Duodenal mucosa (tissue), 2 donors: ENCODE data around the gene CTBP2.
A peak's percentile ranks its signal among the peaks of the same experiment; 100 is the strongest.

Experiments used
- H3K27ac ChIP-seq: one replicate; pipeline ENCODE4 v1.7.0; 2013; ENCODE audit warnings: low read depth, low read length
- H3K27me3 ChIP-seq, 2 donors: one replicate each; pipeline ENCODE4 v1.7.0; 2013; ENCODE audit warnings: low read length in 2 of 2, control low read depth in 1 of 2; ENCODE audit not compliant: insufficient read depth in 2 of 2, control insufficient read depth in 1 of 2
- H3K36me3 ChIP-seq, 2 donors: one replicate each; pipeline ENCODE4 v1.7.0; 2013; ENCODE audit warnings: low read length in 2 of 2, control low read depth in 1 of 2; ENCODE audit not compliant: insufficient read depth in 2 of 2, control insufficient read depth in 1 of 2
- H3K4me1 ChIP-seq, 2 donors: one replicate each; pipeline ENCODE4 v1.7.0; 2013; ENCODE audit warnings: low read length in 2 of 2, control low read depth in 1 of 2; ENCODE audit not compliant: insufficient read depth in 2 of 2, control insufficient read depth in 1 of 2
- H3K4me3 ChIP-seq, 2 donors: one replicate each; pipeline ENCODE4 v1.7.0; 2013; ENCODE audit warnings: low read length in 2 of 2, low read depth in 1 of 2
- H3K9ac ChIP-seq, 2 donors: one replicate each; pipeline ENCODE4 v1.7.0; 2013; ENCODE audit warnings: low read length in 2 of 2, low read depth in 1 of 2
- H3K9me3 ChIP-seq, 2 donors: one replicate each; pipeline ENCODE4 v1.7.0; 2013; ENCODE audit warnings: low read length in 2 of 2, control low read depth in 1 of 2; ENCODE audit not compliant: control insufficient read depth in 1 of 2

Gene CTBP2

DNA sequence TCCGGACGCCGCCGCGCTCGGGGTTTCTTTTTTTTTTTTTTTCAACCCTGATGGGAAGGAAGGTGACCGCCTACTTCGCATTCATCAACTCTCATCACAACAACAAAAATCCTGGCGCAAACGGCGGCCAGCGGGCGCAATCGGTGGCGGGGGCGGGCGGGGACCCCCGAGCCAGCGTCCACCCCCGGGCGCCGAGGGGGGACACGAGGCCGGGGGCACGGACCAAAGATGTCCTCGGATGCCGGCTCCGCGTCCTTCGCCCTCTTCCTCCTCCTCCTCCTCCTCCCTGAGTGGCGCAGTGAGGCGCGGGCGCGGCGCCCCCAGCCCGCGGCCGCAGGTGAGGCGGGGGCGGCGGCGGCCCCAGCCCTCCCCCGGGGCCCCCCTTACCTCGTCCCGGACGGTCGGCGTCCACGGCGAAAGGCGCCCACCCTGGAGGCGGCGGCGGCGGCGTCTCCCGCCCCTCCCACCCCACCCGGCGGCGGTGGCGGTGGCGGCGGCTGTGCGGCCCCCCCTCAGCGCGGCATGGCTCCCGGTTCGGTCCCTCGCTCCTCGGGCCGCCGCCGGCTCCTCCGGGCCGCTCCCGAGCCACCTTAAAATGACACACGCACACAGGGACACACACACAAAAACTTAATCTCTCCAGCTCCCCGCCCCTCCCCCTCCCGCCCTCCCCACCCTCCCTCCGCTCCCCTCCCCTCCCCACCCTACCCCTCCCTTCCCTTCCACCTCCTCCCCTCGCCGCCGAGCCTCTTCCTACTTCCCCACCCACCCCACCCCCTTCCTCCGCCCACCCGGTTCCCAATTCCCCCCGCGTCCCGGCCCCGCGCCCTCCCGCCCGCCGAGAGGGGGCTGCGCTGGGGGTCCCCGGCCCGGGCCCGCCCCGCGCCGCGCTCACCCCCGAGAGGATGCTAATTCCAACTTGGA lies at the start of gene CTBP2:
Gene CTBP2 (minus strand): TSS at position 632 of the 924 bp plus-strand sequence.
- Histone ChIP-seq H3K9ac (peak within 1 kb of the TSS; percentile 54 to 61), H3K4me1 (peaks cover 12 to 20% of the 10 kb centered on the region in 2 donors), H3K9me3 (no peaks in the 10 kb centered on the region), H3K27ac (peak within 1 kb of the TSS; percentile 88), H3K36me3 (no peaks in the 10 kb centered on the region), H3K27me3 (no peaks in the 10 kb centered on the region), H3K4me3 (peak within 1 kb of the TSS; percentile 63 to 75)

DNA sequence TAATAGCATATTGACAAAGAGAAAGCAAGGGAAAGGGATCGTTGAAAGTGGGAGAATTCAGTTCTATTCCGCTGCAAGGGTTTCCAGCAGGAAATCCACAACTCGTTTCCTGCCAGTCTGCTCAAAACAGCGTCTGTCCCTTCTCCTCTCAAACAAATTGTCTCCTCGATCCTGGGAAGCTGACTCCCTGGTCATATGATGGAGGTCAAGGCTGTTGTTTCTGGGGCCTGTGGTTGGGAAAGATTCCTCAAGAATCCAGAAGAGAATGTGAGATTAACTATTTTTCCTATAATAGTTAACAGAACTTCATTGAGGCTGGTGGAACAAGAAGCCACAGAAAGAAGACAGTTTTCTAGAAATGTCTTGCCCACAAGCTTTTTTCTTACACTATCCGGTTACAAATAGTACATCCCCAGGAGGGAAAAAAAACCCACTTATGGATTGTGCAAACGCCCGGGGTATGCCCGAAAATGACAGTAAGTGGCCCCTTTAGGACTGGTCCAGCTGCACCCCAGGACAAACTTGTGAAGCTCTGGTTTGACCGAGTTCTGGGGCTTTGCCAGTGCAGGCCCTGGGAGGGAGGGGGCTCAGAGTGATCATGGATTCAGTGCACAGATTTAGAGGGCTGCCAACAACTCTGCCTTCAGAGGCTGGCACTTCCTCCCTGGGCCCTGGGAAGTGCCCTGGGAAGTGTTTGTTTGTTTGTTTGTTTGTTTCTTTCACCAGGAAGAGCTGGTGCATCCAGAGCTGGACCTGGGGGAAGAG lies 49.4 kb upstream of the CTBP2 start:
- H3K27me3 ChIP-seq = no peaks in the 10 kb centered on the region
- H3K27ac ChIP-seq = no peak overlapping the region
- H3K9ac ChIP-seq = no peak overlapping the region
- H3K4me3 ChIP-seq = no peak overlapping the region
- H3K9me3 ChIP-seq = no peaks in the 10 kb centered on the region
- H3K36me3 ChIP-seq = no peaks in the 10 kb centered on the region
- H3K4me1 ChIP-seq = peaks cover 3 to 8% of the 10 kb centered on the region in 2 donors

DNA sequence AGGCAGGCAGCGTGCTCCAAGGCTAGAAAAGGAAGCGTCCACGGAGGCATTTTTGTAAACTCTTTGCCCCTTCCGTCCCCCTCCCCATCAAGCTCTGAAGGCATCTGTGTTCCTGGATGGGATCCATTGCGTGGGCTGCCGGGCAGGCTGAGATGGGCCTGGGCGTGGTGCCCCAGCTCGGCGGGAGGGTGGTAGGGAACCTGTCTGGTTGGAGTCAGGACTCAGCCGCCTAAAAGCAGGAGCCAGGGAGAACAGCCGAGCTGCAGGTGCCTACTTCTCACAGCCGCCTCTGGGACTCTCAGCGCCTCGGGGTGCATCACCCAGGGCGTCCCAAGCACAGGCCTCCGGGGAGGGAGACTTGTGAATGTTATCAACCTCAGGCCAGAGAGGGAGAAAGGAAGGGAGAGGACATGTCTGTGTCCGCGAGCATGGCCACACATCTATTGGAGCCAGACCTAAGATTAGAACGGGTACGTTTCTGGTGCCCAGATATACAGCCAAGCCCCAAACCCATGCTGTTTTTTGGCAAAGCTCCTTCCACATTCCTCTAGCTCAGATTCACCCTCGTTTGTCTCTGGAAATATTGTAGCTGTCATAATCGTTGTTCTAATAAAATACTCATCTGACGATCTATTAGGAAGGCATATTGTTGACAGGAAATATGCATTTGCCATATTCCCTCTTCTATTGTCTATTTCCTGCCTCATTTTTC lies 48.6 kb upstream of the CTBP2 start:
- H3K27me3 ChIP-seq = no peaks in the 10 kb centered on the region
- H3K9me3 ChIP-seq = no peaks in the 10 kb centered on the region
- H3K36me3 ChIP-seq = no peaks in the 10 kb centered on the region
- no peak overlapping the region for H3K27ac ChIP-seq
- no peak overlapping the region for H3K9ac ChIP-seq
- no peak overlapping the region for H3K4me3 ChIP-seq
- peaks cover 3 to 4% of the 10 kb centered on the region in 2 donors for H3K4me1 ChIP-seq

DNA sequence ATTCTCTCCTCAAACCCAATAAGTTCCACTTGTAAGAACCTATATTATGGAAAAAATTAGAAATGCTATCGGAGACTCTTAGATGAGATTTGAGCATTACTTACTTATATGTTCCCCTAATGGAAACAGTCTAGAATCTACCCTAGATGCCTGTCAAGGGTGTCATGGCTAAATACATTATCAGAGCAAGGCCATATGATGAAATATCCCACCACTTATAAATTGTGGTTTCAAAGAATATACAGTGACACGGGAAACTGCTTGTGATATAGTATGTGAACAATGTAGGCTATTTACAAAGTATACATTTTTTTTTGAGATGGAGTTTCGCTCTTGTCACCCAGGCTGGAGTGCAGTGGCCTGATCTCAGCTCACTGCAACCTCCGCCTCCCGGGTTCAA lies 46.3 kb upstream of the CTBP2 start:
- Histone ChIP-seq H3K36me3 (no peaks in the 10 kb centered on the region), H3K27me3 (no peaks in the 10 kb centered on the region), H3K4me3 (no peak overlapping the region), H3K4me1 (no peaks in the 10 kb centered on the region), H3K27ac (no peak overlapping the region), H3K9ac (no peak overlapping the region), H3K9me3 (no peaks in the 10 kb centered on the region)

DNA sequence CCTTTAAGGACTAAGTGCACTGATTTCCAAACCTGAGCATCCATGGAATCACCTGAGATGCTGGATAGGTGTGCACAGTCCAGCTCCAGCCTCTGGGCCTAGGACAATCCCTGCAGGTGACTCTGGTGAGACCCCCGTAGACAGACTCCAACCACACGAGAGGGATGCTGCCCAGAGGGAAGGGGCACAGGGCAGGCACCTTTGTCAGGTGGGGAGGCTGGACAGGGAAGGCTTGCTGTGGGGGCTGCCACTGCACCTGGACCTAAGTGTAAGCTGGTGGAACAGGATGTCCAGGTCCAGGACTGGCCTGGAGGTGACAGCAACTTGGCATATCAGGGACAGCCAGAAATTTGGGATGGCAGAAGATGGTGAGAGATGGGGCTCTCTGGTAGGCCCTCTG lies 45.1 kb upstream of the CTBP2 start:
- Histone ChIP-seq H3K27me3 (no peaks in the 10 kb centered on the region), H3K4me1 (no peaks in the 10 kb centered on the region), H3K9me3 (no peaks in the 10 kb centered on the region), H3K27ac (no peak overlapping the region), H3K9ac (no peak overlapping the region), H3K4me3 (no peak overlapping the region), H3K36me3 (no peaks in the 10 kb centered on the region)

DNA sequence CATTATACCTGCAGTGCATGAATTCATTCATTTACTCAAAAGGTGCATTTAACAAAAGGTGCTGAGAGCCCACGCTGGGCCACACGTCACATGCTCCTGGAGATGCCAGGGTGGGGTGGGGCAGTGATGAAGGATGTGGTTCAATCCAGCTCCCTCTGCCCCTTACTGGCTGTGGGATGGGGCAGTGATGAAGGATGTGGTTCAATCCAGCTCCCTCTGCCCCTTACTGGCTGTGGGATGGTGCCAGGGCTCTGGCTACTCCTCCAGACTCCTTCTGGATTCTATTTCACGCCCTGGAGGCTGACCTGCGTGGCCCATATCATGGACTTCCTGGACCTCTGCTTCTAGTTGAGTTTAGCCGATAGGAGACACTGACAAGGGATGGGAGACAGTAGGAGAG lies 44.0 kb upstream of the CTBP2 start:
- Histone ChIP-seq H3K9me3 (no peaks in the 10 kb centered on the region), H3K36me3 (no peaks in the 10 kb centered on the region), H3K4me1 (no peaks in the 10 kb centered on the region), H3K9ac (no peak overlapping the region), H3K4me3 (no peak overlapping the region), H3K27me3 (no peaks in the 10 kb centered on the region), H3K27ac (no peak overlapping the region)

DNA sequence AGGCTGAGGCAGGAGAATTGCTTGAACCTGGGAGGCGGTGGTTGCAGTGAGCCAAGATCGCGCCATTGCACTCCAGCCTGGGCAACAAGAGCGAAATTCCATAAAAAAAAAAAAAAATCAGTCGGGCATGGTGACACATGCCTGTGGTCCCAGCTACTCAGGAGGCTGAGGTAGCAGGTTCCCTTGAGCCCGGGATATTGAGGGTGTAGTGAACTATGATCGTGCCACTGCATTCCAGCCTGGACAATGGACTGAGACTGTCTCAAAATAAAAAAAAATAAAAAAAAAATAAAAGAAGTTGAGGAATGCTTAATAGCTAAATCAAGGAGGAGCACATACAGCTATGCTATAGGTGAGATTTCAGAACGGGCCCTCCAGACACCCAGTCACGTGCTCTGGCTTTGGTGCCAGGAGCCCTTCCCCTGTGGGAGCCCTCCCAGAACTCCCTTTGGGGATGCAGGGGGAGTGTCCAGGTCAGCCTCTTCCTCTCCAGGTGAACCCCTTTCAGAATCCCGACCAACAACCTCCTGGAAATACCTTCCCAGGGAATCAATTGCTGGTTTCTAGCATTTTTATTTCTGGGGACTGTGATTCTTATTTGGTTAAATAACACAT lies 42.9 kb upstream of the CTBP2 start:
- Histone ChIP-seq H3K9me3 (no peaks in the 10 kb centered on the region), H3K36me3 (no peaks in the 10 kb centered on the region), H3K4me1 (no peaks in the 10 kb centered on the region), H3K9ac (no peak overlapping the region), H3K27ac (no peak overlapping the region), H3K4me3 (no peak overlapping the region), H3K27me3 (no peaks in the 10 kb centered on the region)

DNA sequence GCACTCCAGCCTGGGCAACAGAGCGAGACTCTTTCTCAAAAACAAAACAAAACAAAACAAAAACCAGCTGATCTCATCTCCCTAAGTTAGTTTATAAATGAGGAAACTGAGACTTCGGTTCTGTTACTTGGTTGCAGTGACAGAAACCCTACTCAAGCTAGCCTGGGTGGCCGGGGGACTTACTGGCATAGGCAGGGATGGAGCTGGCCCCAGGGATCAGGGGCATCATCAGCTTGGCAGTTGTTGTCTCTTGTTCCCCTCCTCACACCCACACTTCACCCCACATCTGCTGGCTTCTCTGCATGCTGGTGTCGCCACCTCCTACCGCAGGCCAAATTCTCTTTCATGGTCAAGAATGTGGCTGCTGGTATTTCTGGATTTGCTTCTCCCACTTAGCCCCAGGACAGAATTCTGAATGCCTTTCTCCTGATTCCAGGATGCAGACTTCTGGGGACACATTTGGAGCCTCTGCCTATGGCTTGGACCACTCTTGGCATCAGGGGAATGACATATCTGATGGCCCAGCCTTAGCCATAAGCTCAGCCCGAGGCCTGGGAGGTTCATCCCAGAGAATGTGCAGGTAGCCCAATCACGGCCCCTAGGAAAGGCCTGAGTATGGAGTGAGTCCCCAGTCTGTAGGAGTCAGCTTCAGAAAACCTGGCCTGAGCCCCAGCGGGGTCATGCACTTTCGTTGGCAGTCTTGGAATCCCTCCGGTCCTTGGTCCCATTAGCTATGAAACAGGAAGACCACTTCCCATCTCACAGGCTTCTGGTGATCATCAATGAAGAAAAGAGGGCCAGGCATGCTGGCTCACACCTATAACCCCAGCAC lies 41.6 kb upstream of the CTBP2 start:
- Histone ChIP-seq H3K27ac (no peak overlapping the region), H3K36me3 (no peaks in the 10 kb centered on the region), H3K4me3 (no peak overlapping the region)

DNA sequence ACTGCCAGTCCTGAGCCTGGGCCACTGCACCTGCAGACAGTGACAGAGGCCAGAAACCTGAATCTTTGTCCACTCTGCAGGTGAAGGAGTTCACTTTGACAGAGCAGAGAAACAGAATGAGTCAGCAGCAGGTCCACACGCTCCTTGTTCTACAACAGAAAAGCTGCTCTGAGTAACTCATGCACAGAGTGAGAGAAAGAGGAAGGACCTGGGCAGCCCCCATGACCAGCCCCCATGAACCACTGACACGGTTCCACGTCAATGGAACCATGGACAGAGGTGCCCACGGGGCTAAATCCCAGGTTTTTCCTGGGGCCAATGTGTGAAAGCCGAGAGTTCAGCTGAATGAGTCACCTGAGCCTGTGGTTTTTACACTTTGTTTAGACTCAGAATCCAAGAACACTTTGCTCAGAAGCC lies 40.8 kb upstream of the CTBP2 start:
- Histone ChIP-seq H3K27ac (no peak overlapping the region), H3K36me3 (no peaks in the 10 kb centered on the region), H3K9me3 (no peaks in the 10 kb centered on the region), H3K27me3 (no peaks in the 10 kb centered on the region), H3K4me1 (no peaks in the 10 kb centered on the region), H3K4me3 (no peak overlapping the region), H3K9ac (no peak overlapping the region)

More for the DNA sequence above, 41.6 kb upstream of the CTBP2 start:
- H3K4me1 ChIP-seq = no peaks in the 10 kb centered on the region
- no peaks in the 10 kb centered on the region for H3K9me3 ChIP-seq
- H3K9ac ChIP-seq = no peak overlapping the region
- H3K27me3 ChIP-seq = no peaks in the 10 kb centered on the region
